Stimulated activated CD4-positive, alpha-beta T cell treated with anti-CD3 and anti-CD28 coated beads, Interleukin-12 subunit alpha, Interleukin-12 subunit beta, amount 100 ng/mL, for 24 hours (primary cell): ENCODE results near the gene GRIA4.

ENCODE experiments used
- DNase-seq, 2 experiments: peaks; one replicate each; pipeline ENCODE4 v3.0.0-alpha.2; 2020; ENCODE audit warnings: low read depth in 2 of 2

Gene GRIA4

GRCh38 chr11:105789579-105790420, 179.9 kb downstream of the GRIA4 start:
- DNase-seq = no peak

GRCh38 chr11:105790840-105791239, 181.0 kb downstream of the GRIA4 start:
- no peak for DNase-seq

DNA sequence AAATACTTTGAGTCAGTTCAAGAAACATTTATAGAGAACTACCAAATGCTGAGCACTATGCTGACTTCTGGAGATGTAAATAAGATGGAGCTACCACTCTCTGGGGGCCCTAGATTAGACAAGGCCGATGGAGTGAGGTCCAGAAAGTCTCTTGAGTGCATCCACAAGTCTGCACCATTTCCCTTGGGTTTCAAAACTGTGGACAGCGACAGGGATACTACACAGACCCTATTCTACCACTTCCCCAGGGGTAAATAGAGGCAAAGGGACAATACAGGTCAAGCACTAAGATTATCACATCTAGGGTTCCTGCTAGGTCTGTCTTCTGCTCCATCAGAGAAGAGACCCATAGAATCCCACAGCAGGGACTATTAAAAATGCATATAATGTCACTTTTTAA, 183.2 kb downstream of the GRIA4 start:
- DNase-seq = no peak

DNA sequence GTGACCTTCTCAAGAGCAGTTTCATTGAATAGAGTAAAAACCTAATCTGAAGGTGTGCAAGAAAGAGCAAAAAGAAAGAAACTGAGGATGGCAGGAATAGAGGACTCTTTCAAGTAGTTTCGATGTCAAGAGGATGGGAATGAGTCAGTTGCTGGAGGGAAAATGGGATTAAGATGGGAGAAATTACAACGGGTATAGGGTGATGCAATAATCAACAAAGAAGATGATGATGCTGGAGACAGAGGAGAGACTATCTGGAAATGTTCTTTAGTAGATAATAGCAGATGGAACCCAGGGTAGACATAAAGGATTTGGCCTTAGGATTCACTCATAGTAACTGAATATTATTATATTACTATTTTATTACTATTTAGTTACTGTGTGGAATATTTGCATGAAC, 189.4 kb downstream of the GRIA4 start:
- DNase-seq = no peak

- no peak for DNase-seq
These were observed 190.0 kb downstream of the GRIA4 start for GRCh38 chr11:105799728-105800462.

DNA sequence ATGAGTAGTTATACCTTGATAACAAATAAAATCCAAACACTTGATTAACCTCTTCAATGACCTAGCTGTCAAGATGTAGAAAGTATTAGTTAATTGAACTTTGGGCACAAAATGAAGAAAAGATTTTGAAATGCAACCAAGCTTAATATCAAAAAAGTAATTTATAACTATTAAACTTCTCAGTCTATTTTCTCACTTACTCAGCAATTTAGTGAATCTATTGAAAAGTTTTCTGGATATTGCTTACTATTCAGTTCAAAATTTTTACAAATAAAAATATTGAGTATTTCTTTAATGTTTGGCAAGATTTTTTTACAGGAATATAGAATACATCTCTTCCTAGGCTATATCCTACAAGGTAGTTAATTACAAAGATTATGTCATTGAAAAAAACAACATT, 192.5 kb downstream of the GRIA4 start:
- DNase-seq = no peak

- DNase-seq = no peak
These were observed 201.4 kb downstream of the GRIA4 start for GRCh38 chr11:105811242-105811641.

- no peak for DNase-seq
These were observed 211.5 kb downstream of the GRIA4 start for GRCh38 chr11:105821372-105821771.

- no peak for DNase-seq
These were observed 211.9 kb downstream of the GRIA4 start for GRCh38 chr11:105821781-105822180.

GRCh38 chr11:105823495-105824033, 213.7 kb downstream of the GRIA4 start:
- no peak for DNase-seq

DNA sequence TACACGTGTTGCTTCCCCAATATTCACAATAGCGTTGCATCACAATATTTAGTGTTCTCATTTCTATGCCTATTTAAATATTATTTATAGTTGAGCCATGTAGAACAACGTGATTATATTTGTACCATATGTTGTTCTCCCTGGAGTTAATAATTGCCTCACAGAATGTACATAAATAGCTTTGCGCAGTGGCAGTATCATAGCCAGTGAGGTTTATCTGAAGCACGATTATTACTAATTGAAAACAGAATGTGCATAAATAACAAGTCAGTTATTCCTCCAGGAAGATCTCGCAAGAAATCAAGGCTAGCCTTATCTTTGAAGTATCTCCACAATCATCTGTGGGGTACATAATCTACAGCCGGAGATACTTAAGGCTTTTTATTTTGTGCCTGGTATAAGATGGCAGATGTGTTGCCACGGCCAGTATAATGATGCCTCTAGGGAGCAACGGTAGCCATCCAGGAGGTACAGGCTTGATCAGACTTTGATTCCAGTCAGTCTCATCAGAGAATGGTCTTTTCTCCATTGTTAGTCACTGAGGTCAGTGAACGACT, 214.7 kb downstream of the GRIA4 start:
- no peak for DNase-seq

GRCh38 chr11:105825141-105825540, 215.3 kb downstream of the GRIA4 start:
- DNase-seq = no peak

- DNase-seq = no peak
These were observed 218.0 kb downstream of the GRIA4 start for GRCh38 chr11:105827906-105828305.

DNA sequence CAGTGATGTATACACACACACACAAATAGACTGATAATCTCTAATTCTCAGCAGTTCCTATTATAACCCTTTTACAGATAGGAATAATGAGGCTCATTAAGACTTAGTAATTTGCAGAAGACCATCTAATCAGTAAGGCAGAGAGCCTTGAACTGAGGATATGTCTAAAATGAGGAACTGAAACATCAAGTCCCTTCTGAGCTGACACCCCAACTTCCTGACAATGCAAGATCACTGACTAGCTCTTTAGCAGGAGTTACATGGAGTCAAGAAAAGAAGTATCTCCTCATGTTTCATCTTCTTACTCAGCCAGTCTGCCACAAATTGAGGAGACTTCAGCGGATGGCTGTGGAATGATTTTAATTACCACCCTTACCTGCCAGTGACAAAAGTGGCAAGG, 219.2 kb downstream of the GRIA4 start:
- no peak for DNase-seq

DNA sequence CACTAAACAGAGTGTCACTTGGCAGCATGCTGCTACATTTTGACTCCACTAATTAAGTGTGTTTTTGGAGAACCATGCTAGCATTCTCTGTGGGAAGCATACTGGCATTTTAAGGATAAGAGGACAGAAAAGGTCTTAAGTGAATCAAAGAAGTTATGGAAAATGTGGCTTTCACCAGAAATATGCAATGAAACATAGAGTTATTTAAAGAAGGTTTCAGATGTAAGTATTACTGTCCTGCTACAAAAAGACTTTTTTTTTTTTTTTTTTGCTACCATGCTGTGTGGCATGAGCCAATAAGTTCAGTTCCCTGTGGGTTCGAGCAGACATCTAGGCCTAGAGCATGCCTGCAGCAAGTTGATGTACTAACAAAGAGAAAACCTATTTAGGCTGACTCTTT, 224.6 kb downstream of the GRIA4 start:
- DNase-seq = no peak

- no peak for DNase-seq
These were observed 229.0 kb downstream of the GRIA4 start for GRCh38 chr11:105838668-105839384.

DNA sequence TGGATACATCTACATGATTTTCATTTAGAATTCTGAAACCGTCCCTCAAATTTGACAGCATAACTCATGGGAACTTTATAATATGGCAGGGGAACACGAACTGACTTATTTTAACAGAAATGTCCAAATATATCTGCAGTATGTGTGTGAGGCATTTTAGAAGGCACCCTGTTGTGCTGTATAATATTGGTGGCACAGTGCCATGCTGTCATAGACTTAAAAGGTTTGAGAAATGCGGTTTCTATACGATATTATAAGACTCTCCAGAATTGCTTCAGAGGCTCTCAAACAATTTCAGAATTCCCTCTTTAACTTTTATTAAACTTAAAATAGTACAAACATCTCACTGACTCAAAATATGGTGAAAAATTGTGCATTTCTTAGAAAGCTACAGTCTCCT, 230.5 kb downstream of the GRIA4 start:
- no peak for DNase-seq

- DNase-seq = no peak
These were observed 242.5 kb downstream of the GRIA4 start for GRCh38 chr11:105852403-105852802.

- DNase-seq = no peak
These were observed 244.4 kb downstream of the GRIA4 start for GRCh38 chr11:105854269-105854668.

DNA sequence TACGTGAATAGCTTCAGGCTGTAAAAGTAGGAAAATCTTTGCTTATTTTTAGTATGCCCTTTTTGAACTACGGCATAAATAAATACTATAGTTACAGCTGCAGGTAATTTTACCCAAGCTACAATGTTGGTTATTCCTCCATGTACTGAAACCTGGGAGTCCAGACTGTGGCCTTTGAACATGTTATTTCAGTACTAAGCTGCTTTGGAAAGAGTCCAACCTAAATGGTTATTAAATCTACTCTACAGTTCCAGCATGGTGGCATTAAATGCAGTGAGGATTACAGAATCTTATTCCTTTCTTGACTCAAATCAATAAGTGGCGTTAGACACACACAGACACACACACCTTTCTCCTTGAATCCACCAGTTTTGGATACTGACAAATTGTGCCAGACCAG, 247.1 kb downstream of the GRIA4 start:
- DNase-seq = no peak

DNA sequence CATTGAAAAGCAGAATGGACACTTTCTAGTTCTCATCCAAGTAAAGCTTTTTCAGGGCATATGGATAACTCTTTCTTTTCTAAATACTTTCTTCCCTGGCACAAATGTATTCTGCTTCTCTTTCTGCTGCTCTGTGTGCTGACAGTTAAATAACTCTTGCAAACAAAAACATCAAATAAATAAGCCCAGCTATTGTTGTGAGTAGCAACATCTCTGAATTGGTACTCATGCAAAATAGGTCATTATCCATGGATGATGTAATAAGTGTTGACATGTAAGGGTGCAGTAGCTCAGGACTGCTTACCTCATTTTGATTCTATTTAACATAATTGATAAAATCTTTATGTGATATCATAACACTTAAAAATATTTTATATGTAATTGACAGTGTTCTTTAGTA, 247.9 kb downstream of the GRIA4 start:
- DNase-seq = no peak

DNA sequence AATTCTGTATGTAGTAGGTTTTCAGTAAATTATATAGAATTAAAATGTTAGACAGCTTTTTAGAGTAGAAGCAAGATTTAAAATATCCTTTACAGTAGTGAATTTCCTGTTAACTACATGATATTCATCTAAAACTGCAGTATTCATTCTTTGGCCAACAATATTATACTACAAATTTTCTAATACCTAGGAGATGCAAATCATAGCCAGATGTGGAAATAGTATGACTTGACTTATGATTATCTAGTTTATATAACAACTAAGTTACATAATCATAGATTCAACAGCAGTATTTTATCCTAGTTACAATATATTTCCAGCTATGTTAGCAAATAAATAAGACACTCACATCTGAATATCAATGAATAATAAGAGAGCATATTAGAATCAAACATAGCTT, 249.0 kb downstream of the GRIA4 start:
- DNase-seq = no peak
